GM21737 (cell line): Measurements from ENCODE around the gene ZYX.
"Not testable (repeated sequence)": the region's sequence is repeated elsewhere in the genome, so short reads cannot be mapped to it uniquely, and the experiment has no call there.

Source experiments
- ATAC-seq: cut with Tn5 transposase; IDR thresholded peaks from one replicate; pipeline ENCODE4 v1.9.1; 2021; ENCODE audit warnings: mild to moderate bottlenecking, moderate library complexity; ENCODE audit not compliant: unreplicated experiment

ZYX gene

DNA sequence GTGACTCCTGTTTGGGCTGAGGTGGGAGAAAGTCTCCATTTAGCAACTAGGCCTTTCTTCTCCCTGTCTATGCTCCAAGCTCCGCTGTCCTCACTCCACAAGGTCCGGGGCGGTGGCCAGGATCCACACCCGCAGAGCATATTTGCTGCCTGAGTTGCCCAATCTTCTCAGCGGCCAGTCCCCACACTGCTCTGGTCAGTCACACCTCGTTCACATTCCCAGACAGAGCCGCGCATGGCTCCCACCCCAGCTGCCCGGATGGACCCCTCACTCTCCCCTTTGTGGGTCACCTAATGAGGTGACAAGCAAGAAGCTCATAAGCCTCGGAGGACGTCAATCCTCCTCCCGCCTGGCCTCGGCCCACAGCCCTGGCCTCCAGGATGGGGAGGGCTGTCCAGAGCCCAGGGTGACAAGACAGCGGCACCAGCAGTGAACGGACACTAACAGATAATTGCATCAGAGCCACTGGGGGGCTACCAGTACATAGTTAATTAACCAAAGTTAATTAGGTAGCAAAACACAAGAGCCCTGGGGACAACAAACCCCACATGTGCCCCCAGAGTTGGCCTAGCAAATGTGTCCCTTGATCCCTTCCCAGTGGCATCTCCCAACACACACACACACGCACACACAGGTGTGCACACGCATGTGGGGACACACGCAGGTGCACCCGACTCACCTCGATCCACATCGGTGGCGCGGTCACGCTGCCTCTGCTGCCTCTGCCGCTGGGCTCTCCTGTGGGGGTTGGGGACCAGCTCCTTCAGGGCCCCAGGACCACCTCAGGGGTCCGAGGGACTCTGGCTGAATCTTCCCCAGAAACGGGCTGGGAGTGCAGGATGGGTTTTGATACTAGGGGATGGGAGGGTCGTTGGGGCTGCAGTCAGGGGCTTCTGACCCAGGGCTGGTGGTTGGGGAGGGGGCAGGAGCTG, 15.7 kb downstream of the ZYX start:
- ATAC-seq = no peak

DNA sequence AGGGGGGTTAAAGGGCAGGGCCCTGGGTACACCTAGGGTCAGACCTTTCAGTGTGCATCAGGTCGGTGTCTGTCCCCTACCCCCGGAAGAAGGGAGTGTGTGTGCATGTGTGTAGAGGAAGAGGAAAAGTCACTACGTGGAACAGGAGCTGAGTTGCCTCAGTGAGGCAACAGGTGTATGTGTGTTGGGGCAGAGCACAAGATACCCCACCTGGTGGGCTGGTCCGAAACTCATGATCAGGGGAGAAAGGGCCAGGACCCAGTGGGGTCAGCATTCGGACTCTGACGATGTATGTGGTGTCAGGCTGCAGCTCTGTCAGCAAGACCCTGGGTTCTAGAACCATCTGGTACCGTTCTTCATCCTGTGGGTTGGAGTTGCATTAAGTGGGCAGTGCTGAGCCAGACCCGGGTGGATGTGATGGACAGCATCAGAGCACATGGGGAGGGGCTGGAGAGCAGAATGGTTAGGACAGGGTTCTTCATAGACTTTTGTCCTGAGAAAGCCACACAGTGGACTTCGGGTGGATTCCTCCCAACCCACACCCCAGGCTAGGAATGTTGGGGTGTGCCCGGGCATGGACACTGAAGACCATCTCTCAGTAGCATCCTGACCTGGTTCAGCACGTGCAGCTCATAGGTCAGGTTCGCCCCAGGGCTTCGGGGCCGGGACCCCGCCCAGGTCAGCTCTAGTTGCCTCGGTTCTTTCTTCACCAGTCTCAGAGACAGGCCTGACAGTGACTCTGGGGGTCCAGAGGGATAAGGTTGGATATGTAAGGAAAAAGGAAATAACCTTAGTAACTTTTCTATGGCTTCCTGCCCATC, 16.8 kb downstream of the ZYX start:
- ATAC-seq = no peak

DNA sequence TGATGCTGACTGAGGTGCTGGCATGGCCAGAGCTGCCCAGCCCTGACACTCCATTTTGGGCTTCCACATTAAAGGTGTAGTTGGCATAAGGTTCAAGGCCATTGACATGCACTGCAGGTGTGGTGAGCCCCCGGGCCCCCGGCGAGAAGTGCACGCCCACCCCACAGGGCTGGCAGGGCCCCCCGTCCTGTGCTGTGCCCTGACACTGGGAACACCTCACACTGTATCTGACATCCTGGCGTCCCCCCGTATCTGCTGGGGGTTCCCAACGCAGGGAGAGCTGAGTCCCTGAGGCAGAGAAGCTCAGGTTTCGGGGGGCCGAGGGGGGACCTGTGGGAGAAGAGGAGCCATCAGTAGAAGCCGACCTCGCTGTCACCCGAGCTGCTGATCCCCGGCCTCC, 17.5 kb downstream of the ZYX start:
- no peak for ATAC-seq

DNA sequence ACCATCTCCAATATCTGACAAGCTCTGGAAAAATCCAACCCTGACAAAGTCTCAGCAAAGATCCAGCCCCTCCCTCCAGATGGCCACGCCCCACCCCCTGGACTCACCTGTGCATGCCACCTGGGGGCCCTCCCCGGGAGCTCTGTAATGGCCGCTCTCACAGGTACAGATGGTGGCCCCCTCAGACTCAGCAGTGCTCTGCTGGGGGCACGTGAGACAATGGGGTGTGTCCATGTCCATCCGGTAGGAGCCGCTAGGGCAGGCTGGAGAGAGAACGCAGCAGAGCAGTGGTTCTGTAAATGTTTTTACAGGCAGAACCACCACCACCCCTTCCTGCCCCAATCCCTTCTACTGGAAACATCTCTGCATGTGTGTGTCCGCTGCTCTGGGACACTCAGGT, 18.0 kb downstream of the ZYX start:
- ATAC-seq = no peak

DNA sequence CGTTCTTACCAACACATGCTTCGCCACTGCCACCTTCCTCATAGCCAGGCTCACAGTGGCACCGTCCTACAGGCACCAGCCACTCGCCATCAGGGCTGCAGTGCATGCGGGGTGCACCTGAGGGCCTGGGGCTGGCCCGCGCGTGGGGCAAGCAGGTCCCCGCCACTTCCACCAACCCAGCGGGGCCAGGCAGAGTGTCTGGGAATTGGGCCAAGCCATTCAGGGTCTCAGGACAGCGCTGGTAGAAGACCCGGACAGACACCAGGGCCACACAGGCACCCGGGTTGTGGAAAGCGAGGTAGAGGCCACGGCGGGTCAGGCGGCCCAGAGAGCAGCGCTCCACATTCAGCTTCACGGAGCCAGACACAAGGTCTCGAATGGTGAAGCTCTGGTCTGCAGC, 18.5 kb downstream of the ZYX start:
- no peak for ATAC-seq

DNA sequence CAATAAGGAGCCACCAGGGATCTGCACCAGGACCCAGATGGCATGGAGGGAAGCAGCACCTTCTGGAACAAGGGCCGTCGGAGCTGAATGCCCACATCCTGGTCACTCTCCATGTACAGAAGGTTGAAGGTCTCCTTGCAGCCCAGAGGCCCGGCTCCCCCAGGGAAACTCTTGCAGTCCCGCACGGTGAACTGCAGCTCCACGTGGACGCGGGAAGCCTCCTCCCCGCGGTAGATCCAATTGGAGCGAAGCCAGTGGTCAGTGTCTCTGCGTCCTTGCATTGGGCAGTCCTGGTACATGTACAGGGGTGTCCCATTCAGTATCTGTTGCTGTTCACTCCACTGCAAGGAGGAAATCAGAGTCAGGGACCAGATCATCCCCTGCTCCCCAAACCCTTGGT, 20.1 kb downstream of the ZYX start:
- ATAC-seq = no peak

DNA sequence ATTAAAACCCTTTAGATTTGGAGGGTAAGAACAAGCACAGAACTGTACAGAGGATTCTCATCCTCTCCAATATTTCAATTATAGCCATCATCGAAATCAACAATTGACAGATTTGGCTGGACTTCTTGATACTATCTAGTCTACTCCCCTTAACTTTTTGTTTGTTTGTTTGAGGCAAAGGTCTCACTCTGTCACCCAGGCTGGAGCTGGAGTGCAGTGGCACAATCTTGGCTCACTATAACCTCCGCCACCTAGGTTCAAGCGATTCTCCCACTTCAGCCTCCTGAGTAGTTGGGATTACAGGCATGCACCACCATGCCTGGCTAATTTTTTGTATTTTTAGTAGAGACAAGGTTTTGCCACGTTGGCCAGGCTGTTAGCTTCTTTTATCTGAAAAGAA, 21.1 kb downstream of the ZYX start:
- not testable (repeated sequence) for ATAC-seq

DNA sequence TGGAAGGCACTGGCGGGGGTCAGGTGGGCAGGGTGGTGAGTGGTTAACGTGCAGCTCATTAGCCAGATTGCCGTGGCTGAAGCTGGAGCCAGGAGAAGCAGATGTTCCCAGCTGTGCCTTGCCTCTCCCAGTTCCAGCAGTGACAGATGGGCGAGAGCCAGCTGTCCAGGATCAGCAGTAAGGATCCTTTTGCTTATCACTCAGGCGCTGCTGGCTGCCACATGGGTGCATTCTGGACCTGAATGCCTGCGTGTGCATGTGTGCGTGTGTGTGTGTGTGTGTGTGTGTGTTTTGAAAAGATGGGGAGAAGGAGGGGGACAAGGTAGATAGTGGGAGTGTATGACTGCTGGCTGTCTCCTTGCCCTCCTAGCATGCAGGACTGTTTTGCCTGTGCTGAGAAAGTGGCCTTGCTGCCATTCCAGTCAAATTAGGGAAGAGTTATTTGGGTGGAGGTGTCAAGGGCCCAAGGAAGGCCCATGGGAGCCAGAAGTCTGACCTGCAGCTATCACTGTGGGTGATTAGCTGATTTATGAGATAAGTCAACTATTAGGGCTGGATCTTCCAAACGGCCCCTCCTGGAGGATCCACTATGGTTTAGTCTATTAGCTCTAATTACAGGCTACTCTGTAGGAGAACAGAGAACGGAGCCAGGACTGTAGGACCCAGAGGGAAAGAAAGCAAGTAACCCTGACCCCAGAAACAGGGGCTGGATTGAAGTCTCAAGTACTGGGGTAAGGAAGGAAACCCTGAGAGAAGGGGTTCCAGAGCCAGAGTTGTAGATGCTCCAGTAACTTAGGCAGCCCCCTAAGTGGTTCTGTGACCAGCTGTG, 24.2 kb downstream of the ZYX start:
- no peak for ATAC-seq

DNA sequence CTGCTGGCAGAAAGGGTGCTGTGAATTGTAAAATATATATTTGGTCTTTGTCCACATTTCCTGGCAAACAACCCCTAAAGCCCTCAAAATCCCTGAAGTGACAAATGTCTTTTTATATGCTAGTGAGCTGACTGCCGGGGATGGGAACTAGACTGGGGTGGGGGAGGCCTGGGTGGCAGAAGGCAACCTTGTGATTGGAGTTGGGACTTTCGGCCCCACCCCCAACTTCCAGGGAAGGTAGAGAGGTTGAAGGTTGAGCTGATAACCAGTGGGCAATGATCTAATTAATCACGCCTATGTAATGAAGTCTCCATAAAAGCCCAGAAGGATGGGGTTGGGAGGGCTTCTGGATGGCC, 24.8 kb downstream of the ZYX start:
- ATAC-seq = no peak

DNA sequence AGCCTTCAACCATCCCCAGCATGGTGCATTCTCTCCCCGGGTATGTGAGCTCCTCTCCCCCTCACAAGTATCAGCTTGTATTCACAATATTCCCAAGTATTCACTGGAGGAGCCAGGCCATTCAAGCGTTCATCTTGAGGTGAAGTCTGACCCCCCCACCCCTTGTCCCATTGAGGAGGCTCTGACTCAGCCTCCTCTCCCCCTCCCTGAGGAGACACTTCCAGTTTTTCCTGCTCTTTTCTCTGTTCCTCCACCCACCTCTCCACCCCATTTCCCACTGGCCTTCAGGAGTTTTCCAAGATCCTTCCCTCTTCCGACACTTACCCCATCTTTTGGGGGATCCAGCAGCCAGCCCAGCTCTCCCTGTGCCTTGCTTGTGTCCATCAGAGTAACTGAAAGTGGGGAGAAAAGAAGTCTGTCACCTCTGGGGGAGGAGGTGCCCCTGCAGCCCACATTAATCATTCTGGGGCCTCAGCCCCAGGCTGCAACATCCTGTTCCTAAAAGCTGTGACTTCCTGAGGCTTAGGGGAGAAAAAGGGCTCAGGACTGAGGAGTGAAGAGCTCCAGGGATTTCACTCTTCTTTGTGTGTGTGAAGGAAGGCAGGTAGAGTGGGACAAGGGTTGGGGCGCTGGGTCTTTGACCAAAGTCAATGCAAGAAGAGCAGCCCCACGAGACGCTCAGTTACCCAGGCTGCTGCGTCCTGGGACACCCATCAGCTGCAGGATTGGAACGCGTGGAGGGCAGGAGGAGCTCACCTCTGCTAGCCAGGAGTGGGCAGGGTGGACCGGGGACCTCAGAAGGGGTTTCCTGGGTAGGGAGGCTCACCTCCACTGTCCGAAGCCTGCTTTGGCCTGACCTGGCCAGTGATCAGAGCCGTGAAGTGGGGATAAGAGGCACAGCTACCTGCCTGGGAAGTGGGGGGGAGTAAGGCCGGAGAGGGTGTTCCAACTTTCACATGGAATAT, 26.4 kb downstream of the ZYX start:
- ATAC-seq = no peak

DNA sequence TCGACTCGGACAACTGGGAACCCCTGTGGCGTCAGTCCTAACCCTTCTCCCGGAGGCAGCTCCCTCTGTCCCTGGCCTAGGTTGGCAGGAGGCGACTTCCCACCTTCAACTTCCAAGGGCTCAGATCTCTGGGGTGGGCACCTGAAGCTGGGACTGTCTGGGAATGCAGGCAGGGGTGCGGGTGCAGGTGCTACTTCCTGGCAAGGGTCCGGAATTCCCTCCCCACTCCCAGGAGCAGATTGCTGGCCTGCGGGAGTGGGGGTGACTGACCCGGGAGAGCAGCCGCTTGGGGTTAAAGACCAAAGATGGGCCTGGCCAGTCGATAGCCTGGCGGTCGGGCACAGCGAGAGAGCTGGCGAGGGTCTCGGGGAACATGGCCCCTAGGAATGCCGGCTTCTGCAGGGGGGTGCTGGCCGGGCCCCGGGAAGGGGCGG, 27.1 kb downstream of the ZYX start:
- no peak for ATAC-seq

DNA sequence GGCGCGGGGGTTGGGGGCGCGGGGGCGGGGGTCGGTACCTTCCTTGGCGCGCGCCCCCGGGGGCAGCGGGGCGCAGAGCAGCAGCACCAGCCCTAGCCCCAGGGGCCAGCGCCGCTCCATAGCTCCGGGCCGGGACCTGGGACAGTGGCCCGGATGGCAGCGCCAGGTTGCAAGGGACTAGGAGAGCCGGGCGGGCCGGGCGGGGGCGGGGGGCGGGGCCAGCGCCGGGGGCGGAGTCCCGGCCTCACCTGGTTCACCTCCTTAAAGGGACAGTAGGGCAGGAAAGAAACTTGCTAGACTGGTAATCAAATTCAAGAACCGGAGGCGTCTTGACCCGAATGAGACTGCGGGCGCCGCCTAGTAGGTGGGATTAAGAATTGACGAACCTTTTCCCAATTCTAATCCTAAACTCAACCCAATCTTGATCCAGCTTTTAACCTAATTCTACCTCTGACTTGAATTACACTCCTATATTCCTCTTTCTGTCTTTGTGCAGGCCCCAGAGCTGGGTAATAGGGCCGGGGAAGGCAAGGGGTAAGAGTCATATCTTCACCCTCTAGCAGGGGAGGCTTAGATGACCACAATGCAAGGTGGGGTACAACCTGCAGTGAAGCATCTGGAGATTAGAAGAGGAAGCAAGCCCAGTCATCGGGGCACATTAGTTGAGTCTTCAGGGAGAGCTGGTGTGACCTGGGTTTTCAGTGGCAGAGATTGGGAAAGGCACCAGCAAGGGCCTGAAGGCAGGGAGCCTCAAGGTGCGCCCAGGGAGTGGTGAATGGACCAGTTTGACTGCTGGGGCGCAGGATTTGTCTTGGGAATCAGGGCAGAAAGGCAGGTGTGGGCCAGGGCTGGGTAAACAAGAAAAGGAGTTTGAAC, 27.8 kb downstream of the ZYX start, which contains the start of gene EPHA1:
EPHA1 (minus strand) TSS at position 171 of the 876 bp plus-strand sequence; CDS start at position 120, 51 bp downstream.
- ATAC-seq = no peak

DNA sequence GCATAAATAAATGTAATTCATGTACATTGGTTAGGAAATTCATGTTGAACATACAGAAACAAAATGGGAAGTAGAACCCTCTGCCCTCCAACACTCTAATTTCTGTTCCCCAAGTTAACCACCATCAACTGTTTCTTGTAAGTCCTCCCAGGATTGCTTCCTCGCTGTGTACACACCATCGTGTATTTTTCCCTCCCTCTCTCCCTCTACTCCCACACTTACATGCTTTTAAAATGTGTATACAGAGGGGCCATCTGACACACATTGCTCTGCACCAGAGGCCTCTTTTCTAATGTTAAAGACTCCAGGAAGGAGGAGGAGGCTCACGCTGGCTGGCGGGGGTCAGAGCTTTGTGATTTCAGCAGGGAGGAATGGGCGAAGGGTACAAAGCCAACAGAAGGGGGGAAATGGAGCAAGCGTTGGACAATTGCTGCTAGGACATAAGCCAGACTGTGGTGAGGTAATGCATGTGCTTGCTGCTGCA, 29.4 kb downstream of the ZYX start:
- ATAC-seq = no peak

DNA sequence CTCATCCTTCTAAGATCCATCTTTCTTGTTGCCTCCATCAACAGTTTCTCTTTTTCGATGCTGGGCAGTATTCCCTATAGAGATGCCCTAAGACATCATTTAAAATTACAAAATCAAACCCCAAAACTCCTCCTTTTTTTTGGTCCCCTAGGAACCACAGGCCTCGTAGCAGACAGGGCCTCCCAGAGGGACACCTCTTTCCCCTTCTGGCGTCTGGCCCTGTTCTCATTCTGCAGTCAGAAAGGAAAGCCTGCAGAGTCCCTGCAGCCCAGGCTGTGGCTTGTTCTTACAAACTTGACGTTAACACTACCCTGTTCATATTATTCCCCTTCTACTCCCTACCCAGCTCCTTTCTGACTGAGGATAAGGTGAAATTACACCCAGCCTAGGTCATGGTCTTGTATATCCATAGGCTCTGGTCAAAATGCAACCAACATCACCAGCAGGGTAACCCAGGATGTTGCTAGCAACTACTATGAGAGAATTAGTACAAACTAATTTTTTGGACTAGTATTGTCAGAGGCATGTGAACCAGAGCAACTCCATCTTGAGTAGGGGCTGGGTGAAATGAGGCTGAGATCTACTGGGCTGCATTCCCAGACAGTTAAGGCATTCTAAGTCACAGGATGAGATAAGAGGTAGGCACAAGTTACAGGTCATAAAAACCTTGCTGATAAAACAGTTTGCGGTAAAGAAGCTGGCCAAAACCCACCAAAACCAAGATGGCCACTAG, 31.0 kb downstream of the ZYX start:
- ATAC-seq = no peak

DNA sequence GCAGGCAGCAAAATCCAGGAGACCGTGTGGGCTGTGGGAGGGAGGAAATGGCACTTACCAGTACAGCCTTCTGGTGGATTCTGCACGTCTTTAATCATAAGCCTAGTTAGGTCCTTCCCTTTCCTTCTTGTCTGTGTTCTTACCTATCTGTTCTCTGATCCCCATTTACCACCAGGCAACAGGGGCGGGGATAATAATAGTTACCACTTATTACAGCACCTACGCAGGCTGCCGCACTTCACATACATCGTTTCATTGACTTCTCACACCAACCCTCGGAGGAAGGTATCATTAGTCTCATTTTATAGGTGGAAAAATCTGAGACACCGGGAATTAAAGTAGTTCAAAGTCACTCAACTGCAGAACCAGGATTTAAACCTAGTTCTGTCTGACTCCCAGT, 32.0 kb downstream of the ZYX start:
- no peak for ATAC-seq

DNA sequence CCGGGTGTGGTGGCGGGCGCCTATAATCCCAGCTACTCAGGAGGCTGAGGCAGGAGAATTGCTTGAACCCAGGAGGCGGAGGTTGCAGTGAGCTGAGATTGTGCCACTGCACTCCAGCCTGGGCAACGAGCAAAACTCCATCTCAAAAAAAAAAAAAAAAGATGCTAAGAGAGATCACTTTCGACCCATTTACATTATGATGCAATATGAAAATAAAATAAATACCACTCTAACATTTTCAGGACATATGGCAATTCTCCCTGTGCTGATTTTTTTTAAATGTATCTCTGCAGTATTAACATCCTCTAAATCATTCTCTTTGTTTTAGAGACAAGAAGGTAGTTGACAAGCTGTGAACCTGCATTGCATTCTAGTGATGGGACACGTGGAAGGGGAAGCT, 34.1 kb downstream of the ZYX start:
- ATAC-seq = not testable (repeated sequence)

DNA sequence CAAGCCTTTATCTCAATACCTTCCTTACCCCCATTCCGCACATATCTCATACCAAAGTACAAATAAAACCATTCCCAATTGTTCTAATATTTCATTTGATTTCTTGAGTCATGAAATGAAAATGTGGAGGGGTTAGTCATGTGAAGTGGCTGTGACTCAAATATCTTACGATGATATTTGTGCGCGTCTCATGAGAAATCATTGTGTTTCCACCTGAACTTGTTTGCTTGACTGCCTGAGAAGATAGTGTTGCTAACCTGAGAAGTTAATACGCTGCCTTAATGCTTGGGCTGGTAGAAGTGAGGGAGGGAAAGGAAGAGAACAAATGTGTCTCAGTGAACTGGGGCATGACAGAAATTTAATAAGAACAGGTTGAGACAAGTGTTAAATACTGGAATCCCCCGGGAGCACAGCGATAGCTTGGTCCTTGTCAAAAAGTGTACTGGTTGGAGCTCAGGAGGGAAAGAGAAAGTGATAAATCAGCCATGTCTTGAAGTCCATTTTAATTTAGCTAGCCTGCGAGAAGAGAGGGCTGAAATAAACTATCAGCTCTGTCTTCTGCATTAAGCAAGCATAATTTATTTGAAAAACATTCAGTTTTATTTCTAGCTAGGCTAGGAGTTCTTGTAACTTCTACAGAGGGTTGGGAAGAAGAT, 34.7 kb downstream of the ZYX start:
- no peak for ATAC-seq
